T-helper 1 cell (primary cell): ENCODE data around the gene IFNAR2.
A peak's percentile ranks its signal among the peaks of the same experiment; 100 is the strongest.

Source experiments
- DNase-seq, 5 donors: peaks; one replicate each; pipeline ENCODE4 v3.0.0-alpha.2; 2012 to 2020

Gene IFNAR2

GRCh38 chr21:33268737-33269441 lies 39.2 kb downstream of the IFNAR2 start:
- DNase-seq, result peak in 4 of 5 donors; percentile 21 to 35 (median 28)

DNA sequence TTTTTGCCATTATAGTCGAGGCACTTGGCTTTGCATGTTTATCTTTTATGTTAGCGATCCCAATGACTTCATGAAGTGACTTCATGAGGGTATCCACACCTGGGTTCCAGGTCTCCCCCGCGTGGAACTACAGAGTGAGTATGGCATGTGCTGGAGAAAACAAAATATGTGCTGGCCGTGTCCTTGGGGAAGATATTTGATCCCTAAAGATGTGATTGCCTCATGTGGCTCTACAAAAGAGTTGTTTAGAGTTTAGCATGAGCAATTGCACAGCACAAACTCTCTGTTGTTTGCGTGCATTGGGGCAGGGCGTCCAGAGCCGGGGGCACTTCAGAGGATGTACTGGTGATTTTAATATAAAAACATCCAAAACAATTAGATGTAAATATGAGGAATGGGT lies 41.2 kb downstream of the IFNAR2 start:
- DNase-seq, result no peak

DNA sequence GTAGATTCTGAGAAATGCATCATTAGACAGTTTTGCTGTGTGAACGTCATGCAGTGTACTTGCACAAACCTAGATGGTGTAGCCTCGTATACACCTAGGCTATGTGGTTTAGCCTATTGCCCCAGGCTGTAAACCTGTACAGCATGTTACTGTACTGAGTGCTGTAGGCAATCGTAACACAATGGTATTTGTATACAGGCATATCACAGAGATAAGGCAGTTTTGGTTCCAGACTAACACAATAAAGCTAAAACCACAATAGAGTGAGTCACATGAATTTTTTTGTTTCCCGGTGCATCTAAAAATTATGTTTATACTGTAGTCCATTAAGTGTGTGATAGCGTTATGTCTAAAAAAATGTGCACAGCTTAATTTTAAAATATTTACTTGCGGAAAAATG lies 43.3 kb downstream of the IFNAR2 start:
- no peak for DNase-seq

GRCh38 chr21:33278721-33279120 lies 49.0 kb downstream of the IFNAR2 start:
- DNase-seq, result no peak

DNA sequence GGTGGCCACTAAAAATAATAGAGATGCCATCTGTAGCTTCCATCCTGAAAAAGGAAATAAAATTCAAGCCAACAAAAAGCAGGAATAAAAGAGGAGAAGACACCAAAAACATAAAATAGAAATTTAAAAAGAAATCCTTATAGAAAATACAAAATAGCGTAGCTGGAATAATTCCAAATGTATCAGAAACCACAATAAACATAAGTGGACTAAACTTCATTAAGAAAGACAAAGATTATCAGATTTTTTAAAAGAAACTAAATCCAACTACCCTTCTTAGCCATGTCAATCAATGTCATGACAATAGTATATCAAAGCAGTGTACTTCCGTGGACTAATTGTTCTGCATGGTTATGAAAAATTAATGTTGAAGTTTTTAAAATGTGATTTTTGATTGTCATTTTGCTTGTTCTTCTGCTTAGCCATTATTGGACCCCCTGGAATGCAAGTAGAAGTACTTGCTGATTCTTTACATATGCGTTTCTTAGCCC lies 49.6 kb downstream of the IFNAR2 start:
- DNase-seq, result no peak
